HG03025 (cell line): ENCODE data around the gene MUCL1.
A peak's percentile ranks its signal among the peaks of the same experiment; 100 is the strongest.
"Not testable (repeated sequence)": the region's sequence is repeated elsewhere in the genome, so short reads cannot be mapped to it uniquely, and the experiment has no call there.

Experiments used
- ATAC-seq: cut with Tn5 transposase; IDR thresholded peaks from one replicate; pipeline ENCODE4 v1.9.1; 2021; ENCODE audit warnings: mild to moderate bottlenecking, moderate library complexity; ENCODE audit not compliant: unreplicated experiment, low FRiP score

MUCL1 gene, protein sequence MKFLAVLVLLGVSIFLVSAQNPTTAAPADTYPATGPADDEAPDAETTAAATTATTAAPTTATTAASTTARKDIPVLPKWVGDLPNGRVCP

DNA sequence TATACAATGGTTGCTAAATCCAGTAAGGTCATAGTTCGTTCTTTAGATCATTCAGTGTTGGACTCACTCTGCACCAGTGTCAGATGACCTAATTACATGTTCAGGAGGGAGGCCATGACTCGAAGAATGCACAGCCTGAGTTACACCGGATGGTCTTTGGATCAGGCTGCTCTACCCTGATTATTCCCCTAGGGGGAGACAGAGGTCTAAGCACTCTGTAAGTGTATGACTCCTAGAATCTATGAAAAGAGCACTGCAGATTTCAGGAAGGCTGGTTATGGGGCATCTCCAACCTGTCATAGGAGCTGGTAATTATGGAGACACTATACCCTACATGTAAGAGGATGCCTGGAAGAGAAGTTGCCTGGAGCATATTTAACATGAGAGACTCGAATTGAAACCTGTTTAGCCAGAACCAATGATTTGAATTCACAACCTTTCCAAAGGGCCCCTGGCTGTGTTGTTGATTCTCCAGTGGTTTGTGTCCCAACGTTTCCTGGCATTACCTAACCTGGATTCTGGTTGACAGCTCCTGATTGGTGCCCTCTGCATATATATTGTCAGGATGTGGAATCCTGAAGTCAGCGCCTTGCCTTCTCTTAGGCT, at the start of gene MUCL1:
Gene MUCL1 (plus strand): TSS at position 584 of the 606 bp plus-strand sequence. CDS start 67 bp downstream, outside the sequence.
- peak; percentile 96 for ATAC-seq

DNA sequence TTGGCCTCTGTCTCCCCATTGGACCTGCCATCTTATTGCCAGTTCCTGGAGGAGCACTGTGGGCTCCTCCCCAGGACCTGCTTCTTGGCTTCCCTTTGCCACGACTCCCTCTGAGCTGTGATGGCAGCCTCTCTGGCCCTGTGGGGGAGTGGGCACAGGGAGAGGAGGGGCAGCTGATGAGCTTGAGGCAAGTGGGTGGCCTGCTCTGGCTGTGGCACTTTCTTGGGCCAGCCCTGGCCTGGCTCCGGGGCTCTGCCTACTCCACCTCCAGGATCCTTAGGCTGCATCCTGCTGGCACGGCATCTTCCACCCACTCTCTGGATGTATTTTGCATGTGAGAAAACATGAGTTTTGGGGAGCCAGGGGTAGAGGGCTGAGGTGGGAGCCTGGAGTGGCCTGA, 32.6 kb upstream of the MUCL1 start:
- ATAC-seq, result no peak

GRCh38 chr12:54824402-54824801, 29.9 kb upstream of the MUCL1 start:
- ATAC-seq, result no peak

- ATAC-seq, result no peak
Measured at GRCh38 chr12:54829511-54829910, 24.8 kb upstream of the MUCL1 start.

GRCh38 chr12:54830199-54830598, 24.1 kb upstream of the MUCL1 start:
- no peak for ATAC-seq

DNA sequence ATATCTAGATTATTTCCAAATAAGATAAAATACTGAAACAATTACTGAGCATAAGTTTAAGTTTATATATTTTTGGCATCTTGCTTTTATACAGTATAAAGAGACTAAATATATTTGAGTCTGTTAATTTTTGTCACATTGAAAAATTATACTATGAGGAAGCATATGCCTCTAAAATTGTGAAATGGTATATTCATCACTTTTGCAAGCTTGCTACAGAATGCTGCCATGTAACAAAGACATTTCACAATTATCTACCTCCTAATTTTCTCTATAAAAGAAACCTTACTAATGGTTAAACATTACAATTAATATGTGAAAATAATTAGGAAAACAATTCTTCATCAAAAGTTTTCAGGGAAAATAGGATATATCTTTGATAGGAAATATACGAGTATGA, 22.7 kb upstream of the MUCL1 start:
- no peak for ATAC-seq

GRCh38 chr12:54840244-54840865, 14.0 kb upstream of the MUCL1 start:
- no peak for ATAC-seq

DNA sequence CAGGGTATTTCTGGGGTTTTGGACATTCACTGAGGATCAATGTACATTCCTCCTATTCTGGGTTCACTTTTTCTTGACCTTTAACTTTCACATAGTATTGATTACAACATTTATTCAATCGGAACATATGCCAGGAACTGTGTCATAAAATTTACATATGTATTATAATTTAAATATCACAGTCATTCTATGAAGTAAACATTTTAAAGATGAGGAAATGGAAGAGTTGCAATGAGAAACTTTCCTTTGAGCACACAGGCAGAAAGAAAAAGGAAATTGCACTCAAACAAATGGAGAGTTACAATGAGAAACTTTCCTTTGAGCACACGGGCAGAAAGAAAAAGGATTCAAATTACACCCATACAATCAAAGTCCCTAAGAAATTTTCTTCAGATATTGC, 3.1 kb downstream of the MUCL1 start:
- no peak for ATAC-seq

GRCh38 chr12:54858562-54858961, 4.2 kb downstream of the MUCL1 start:
- no peak for ATAC-seq

- ATAC-seq, result no peak
Measured at GRCh38 chr12:54859502-54859901, 5.2 kb downstream of the MUCL1 start.

DNA sequence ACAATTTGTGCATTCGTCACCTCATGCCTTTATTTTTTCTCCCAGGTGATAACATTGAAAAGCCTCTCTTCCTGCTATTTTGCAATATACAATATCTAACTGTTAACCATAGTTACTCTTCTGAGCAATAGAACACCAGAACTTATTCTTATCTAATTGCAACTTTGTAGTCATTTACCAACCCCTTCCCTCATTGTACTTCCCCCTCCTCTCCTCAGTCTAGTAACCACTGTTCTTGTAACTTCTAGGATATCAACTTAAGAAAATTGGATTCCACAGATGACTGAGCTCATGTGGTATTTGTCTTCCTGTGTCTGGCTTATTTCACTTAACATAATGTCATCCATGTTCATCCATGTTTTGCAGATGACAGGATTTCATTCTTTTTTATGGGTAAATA, 7.6 kb downstream of the MUCL1 start:
- ATAC-seq, result no peak

- ATAC-seq, result no peak
Measured at GRCh38 chr12:54863948-54864618, 9.8 kb downstream of the MUCL1 start.

DNA sequence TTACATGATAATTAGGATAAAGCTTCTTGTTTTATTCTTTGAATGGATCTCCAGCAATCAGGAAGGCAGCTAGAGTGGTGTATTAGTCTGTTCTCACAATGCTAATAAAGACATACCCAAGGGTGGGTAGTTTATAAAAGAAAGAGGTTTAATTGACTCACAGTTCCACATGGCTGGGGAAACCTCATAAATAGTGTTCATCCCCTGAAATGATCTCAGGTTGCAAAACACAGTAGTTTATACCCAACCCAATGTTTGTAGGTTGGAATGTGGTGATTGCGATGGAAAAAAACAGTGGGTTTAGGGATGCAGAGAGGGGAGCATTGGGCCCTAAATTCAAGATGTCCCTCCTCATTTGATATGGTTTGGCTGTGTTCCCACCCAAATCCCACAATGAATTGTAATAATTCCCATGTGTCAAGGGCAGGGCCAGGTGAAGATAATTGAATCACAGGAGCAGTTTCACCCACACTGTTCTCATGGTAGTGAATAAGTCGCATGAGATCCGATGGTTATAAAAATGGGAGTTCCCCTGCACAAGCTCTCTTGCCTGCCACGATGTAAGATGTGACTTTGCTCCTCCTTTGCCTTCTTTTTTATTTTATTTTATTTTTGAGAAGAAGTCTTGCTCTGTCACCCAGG, 11.5 kb downstream of the MUCL1 start:
- no peak for ATAC-seq

DNA sequence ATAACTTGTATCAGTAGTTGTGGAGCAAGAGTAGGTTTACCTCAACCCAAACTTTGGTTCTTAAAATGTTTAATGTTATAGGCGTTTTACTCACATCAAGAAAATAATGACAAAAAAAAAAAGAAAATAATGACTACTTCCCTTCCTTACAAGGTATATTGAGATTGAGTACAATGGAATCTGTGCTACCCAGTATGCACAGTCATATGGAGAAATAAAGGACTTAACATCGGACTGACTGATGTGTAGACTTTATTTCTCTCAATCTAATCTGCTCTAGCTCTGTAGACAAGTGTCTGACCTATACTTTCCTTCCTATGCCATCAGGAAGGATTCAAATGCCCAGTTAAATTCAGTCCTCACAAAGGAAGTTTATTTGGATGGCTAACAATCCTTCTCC, 14.4 kb downstream of the MUCL1 start:
- no peak for ATAC-seq

- no peak for ATAC-seq
Measured at GRCh38 chr12:54870048-54870447, 15.7 kb downstream of the MUCL1 start.

GRCh38 chr12:54870617-54871016, 16.3 kb downstream of the MUCL1 start:
- no peak for ATAC-seq

DNA sequence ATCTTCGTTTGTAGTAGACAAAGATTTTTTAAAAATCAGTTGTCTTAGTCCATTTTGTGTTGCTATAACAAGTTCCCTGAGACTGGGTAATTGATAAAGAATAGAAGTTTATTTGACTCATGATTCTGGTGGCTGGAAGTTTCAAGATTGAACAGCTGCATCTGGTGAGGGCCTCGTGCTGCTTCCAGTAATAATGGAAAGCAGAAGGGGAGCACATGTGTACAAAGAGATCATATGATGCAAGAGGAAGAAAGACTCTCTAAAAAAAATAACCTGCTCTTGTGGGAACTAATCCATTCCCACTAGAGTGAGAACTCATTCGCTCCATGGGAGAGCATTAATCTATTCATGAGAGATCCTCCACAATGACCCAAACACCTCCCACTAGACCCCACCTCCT, 24.8 kb downstream of the MUCL1 start:
- ATAC-seq, result no peak

DNA sequence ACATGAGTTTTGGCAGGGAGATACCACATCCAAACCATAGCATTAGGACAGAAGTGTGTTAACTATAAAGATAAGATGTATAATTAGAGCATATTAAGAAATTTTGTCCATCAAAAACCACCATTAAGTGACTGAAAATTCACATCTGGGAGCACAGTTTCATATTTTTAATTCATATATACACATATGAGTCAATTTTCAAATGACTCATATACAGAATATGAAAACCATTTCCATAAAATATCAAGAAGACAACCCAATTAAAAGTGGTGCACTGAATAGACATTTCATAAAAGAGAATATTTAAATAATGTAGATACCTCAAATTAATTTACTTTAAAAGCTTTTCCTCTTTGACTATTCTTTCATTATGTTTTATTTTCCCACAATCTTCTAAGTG, 25.3 kb downstream of the MUCL1 start:
- ATAC-seq, result no peak

DNA sequence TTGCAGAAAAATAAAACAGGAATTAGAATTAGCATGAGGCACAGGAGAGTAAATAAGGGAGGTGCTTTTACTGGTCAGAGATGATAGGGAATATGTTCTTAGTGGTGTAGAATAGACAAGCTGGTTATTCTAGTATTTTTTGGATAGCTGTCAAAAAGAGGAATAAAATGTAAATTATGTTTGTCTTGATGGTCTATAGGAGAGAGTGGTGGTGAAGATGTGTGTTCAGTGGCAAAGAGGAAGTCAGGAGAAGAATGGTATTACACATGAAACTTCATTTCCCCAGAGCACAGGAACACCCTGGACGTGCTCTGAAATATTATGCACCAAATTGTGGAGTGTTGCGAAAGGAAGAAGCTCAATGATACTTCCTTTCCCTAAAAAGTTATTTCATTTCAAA, 27.8 kb downstream of the MUCL1 start:
- no peak for ATAC-seq

DNA sequence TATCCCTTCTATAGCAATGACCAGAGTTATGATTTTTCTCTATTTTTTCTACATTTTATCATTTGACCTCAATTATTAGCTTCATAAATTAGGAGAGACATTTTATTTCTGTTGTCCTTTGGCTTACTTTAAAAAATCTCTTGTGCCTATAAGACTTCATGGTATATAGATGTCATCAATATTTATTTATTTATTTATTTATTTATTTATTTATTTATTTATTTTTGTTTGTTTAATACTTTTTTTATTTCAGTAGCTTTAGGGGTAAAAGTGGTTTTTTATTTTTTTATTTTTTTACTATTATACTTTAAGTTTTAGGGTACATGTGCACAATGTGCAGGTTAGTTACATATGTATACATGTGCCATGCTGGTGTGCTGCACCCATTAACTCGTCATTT, 28.3 kb downstream of the MUCL1 start:
- ATAC-seq, result not testable (repeated sequence)

DNA sequence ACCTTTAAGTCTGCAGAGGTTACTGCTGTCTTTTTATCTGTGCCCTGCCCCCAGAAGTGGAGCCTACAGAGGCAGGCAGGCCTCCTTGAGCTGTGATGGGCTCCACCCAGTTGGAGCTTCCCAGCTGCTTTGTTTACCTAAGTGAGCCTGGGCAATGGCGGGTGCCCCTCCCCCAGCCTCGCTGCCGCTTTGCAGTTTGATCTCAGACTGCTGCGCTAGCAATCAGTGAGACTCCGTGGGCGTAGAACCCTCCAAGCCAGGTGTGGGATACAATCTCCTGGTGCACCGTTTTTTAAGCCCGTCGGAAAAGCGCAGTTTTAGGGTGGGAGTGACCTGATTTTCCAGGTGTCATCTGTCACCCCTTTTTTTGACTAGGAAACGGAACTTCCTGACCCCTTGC, 34.1 kb downstream of the MUCL1 start:
- ATAC-seq, result not testable (repeated sequence)
